GM06990 (cell line): ENCODE measurements around the gene TIMP3.
"Not testable (repeated sequence)": the region's sequence is repeated elsewhere in the genome, so short reads cannot be mapped to it uniquely, and the experiment has no call there.

ENCODE experiments used
- DNase-seq: peaks from one replicate; pipeline ENCODE4 v3.0.0-alpha.2; 2011; ENCODE audit not compliant: insufficient read length; ENCODE audit errors: extremely low read depth
- H3K27me3 ChIP-seq: replicated peaks from 2 replicates; pipeline ENCODE4 v1.6.0; 2011; ENCODE audit warnings: low read length; ENCODE audit not compliant: control insufficient read depth, insufficient read depth
- H3K36me3 ChIP-seq: 2 replicates; pipeline ENCODE4 v1.5.1; 2011; ENCODE audit warnings: low read length; ENCODE audit not compliant: control insufficient read depth, insufficient read depth
- H3K4me3 ChIP-seq: replicated peaks from 2 replicates; pipeline ENCODE4 v1.5.1; 2011; ENCODE audit warnings: low read depth, mild to moderate bottlenecking, control low read depth, low read length
- CTCF ChIP-seq: IDR thresholded peaks from 2 replicates; pipeline ENCODE4 v1.5.1; 2011; ENCODE audit warnings: low read length, control low read depth, mild to moderate bottlenecking, inconsistent platforms; ENCODE audit not compliant: insufficient read depth, poor library complexity, severe bottlenecking

Gene TIMP3

GRCh38 chr22:32870474-32870873 is 69.0 kb downstream of the TIMP3 start:
- no peak for DNase-seq
- TF ChIP-seq CTCF, result no peak
- no peaks in the 10 kb centered on the region for H3K36me3 ChIP-seq
- no peaks in the 10 kb centered on the region; the same call in 1 of the 2 replicates for H3K27me3 ChIP-seq
- H3K4me3 ChIP-seq, result no peak overlapping the region

GRCh38 chr22:32873604-32874003 is 72.1 kb downstream of the TIMP3 start:
- H3K36me3 ChIP-seq, H3K4me3 ChIP-seq, H3K27me3 ChIP-seq, DNase-seq: not testable (repeated sequence)

- DNase-seq, result no peak
- Histone ChIP-seq H3K36me3 (no peaks in the 10 kb centered on the region), H3K27me3 (no peaks in the 10 kb centered on the region; the same call in 1 of the 2 replicates), H3K4me3 (no peak overlapping the region)
- no peak for TF ChIP-seq CTCF
Observed at GRCh38 chr22:32874385-32874784, 72.9 kb downstream of the TIMP3 start.

- Histone ChIP-seq H3K4me3 (no peak overlapping the region), H3K27me3 (no peaks in the 10 kb centered on the region; the same call in 1 of the 2 replicates), H3K36me3 (no peaks in the 10 kb centered on the region)
- TF ChIP-seq CTCF, result no peak
- DNase-seq, result no peak
Observed at GRCh38 chr22:32874976-32875375, 73.5 kb downstream of the TIMP3 start.

GRCh38 chr22:32876516-32876915 is 75.0 kb downstream of the TIMP3 start:
- no peaks in the 10 kb centered on the region for H3K36me3 ChIP-seq
- no peak for TF ChIP-seq CTCF
- H3K4me3 ChIP-seq, result no peak overlapping the region
- no peaks in the 10 kb centered on the region; the same call in 1 of the 2 replicates for H3K27me3 ChIP-seq
- DNase-seq, result no peak

GRCh38 chr22:32877196-32877595 is 75.7 kb downstream of the TIMP3 start:
- no peak for TF ChIP-seq CTCF
- H3K27me3 ChIP-seq, result no peaks in the 10 kb centered on the region; the same call in 1 of the 2 replicates
- DNase-seq, result no peak
- H3K4me3 ChIP-seq, result no peak overlapping the region
- no peaks in the 10 kb centered on the region for H3K36me3 ChIP-seq
